BE2C (cell line): ENCODE data around the gene CCT4.
"Not testable (repeated sequence)": the region's sequence is repeated elsewhere in the genome, so short reads cannot be mapped to it uniquely, and the experiment has no call there.

Experiments
- DNase-seq: peaks from one replicate; pipeline ENCODE4 v3.0.0-alpha.2; 2020
- H3K27me3 ChIP-seq: fragments of 250-450 bp; sonication (Bioruptor Pico); 2 replicates; pipeline ENCODE4 v1.5.1; 2020; ENCODE audit warnings: mild to moderate bottlenecking
- H3K36me3 ChIP-seq: fragments of 250-450 bp; sonication (Bioruptor Pico); 2 replicates; pipeline ENCODE4 v1.5.1; 2020; ENCODE audit warnings: mild to moderate bottlenecking
- H3K4me1 ChIP-seq: fragments of 250-450 bp; sonication (Bioruptor Pico); 2 replicates; pipeline ENCODE4 v1.5.1; 2020
- H3K4me3 ChIP-seq: 2 replicates; pipeline ENCODE4 v1.5.1; 2011; ENCODE audit warnings: low read depth, low read length
- H3K9me3 ChIP-seq: fragments of 250-450 bp; sonication (Bioruptor Pico); 2 replicates; pipeline ENCODE4 v1.5.1; 2020
- TF ChIP-seq, protein P1 (sequence below): IDR thresholded peaks from 2 replicates; pipeline ENCODE4 v1.5.1; 2012; ENCODE audit warnings: mild to moderate bottlenecking, low read depth, low read length

The CCT4 gene

DNA sequence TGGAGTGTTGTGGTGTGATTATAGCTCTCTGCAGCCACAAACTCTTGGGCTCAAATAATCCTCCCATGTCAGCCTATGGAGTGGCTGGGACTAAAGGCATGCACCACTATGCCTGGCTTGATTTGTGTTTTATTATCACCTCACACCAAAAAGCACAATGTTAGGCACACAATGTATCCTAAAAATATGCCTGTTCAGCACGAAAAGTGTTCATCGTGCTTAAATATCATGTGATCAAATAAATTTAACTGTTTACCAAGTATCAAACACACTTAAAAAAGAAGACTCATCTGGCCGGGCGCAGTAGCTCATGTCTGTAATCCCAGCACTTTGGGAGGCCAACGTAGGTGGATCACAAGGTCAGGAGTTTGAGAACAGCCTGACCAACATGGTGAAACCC lies 5.6 kb downstream of the CCT4 start:
- Histone ChIP-seq H3K36me3 (peaks cover 35% of the 10 kb centered on the region), H3K4me1 (no peaks in the 10 kb centered on the region), H3K4me3 (no peak overlapping the region), H3K27me3 (no peaks in the 10 kb centered on the region), H3K9me3 (no peaks in the 10 kb centered on the region)
- TF ChIP-seq, protein P1, sequence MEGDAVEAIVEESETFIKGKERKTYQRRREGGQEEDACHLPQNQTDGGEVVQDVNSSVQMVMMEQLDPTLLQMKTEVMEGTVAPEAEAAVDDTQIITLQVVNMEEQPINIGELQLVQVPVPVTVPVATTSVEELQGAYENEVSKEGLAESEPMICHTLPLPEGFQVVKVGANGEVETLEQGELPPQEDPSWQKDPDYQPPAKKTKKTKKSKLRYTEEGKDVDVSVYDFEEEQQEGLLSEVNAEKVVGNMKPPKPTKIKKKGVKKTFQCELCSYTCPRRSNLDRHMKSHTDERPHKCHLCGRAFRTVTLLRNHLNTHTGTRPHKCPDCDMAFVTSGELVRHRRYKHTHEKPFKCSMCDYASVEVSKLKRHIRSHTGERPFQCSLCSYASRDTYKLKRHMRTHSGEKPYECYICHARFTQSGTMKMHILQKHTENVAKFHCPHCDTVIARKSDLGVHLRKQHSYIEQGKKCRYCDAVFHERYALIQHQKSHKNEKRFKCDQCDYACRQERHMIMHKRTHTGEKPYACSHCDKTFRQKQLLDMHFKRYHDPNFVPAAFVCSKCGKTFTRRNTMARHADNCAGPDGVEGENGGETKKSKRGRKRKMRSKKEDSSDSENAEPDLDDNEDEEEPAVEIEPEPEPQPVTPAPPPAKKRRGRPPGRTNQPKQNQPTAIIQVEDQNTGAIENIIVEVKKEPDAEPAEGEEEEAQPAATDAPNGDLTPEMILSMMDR: no peak
- DNase-seq: no peak

DNA sequence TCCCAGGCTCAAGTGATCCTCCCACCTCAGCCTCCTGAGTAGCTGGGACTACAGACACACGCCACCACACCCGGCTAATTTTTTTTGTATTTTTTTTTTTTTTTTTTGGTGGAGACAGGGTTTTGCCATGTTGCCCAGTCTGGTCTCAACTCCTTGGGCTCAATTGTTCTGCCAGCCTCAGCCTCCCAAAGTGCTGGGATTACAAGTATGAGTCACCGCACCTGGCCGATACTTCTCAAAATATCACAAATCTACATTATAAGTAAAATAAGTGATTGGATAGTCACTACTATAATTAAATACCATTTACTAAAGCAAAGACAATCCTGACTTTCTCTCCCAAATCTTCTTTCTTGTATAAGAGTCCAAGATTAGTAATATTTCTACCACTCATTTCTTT lies 9.1 kb downstream of the CCT4 start:
- H3K36me3 ChIP-seq: peaks cover 43% of the 10 kb centered on the region
- not testable (repeated sequence) for H3K4me1 ChIP-seq, H3K9me3 ChIP-seq, DNase-seq, H3K4me3 ChIP-seq, H3K27me3 ChIP-seq

DNA sequence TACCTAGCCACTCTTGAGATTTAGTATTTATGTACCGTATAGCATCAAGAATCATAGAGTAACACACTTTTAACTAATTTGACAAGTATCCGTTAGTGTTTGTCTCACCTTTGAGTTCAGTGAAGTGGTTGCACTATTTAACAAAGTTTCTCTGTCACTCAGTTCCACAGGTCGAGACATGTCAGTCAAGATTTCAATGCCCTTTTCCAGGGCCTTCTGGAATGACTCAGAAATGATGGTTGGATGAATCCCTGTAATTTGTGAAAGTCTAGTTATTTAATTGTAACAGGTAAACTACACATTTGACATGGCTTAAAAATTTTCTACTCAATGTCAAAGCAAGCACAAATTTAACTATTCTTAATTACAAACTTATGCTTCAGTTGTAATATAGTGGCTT lies 9.7 kb downstream of the CCT4 start:
- Histone ChIP-seq H3K4me1 (no peaks in the 10 kb centered on the region), H3K9me3 (no peaks in the 10 kb centered on the region), H3K36me3 (peaks cover 43% of the 10 kb centered on the region), H3K4me3 (no peak overlapping the region), H3K27me3 (no peaks in the 10 kb centered on the region)
- no peak for DNase-seq
- TF ChIP-seq, protein P1: no peak

DNA sequence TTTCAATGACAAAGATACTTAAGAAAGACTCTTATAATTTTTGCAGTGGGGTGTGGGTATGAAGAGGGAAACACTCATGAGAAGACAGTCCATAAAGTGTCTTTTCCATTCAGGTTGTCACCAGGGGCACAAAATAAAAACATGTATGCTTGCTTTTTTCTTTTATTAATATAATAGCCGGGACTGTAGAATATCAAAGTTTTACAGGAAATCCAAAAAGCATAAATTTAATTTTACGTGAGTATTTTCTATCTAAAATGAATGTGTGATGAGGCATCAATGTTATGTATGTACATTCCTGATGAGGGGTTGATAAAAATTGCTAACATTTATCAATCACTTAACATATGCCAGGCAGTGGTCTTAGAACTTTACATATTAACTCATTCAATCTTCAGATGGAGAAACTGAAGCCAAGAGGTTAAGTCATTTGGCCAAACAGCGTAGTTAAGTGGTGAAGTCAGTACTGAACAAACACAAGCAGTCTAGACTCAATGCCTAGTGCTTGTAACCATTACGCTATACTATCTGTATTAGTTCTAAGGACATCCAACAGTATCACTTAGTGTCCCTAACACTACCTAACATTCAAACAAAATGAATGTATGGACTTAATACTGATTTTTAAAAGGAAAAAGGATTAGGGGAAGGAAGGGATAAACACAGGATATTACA lies 10.7 kb downstream of the CCT4 start:
- Histone ChIP-seq H3K27me3 (no peaks in the 10 kb centered on the region), H3K4me1 (no peaks in the 10 kb centered on the region), H3K36me3 (peaks cover 44% of the 10 kb centered on the region), H3K9me3 (no peaks in the 10 kb centered on the region), H3K4me3 (no peak overlapping the region)
- no peak for DNase-seq
- TF ChIP-seq, protein P1: no peak

DNA sequence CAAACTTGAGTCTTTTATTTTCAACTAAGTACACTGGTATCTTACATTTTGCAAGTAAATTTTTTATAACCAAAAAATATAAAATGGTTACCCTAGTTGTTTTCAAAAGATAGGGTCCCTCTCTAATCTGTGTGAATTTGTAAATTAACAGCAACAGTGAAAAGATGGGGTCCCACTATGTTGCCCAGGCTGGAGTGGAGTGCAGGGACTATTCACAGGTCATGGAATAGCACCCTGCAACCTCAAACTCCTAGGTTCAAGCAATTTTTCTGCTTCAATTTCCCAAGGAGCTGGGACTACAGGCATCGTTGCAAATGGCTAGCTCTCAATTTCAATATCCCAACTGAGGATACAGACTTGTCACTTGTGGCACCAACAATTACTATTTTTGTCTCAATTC lies 12.1 kb downstream of the CCT4 start:
- peaks cover 53% of the 10 kb centered on the region for H3K36me3 ChIP-seq
- H3K4me1 ChIP-seq: no peaks in the 10 kb centered on the region
- H3K9me3 ChIP-seq: no peaks in the 10 kb centered on the region
- no peak for DNase-seq
- TF ChIP-seq, protein P1: no peak
- H3K4me3 ChIP-seq: no peak overlapping the region
- no peaks in the 10 kb centered on the region for H3K27me3 ChIP-seq

DNA sequence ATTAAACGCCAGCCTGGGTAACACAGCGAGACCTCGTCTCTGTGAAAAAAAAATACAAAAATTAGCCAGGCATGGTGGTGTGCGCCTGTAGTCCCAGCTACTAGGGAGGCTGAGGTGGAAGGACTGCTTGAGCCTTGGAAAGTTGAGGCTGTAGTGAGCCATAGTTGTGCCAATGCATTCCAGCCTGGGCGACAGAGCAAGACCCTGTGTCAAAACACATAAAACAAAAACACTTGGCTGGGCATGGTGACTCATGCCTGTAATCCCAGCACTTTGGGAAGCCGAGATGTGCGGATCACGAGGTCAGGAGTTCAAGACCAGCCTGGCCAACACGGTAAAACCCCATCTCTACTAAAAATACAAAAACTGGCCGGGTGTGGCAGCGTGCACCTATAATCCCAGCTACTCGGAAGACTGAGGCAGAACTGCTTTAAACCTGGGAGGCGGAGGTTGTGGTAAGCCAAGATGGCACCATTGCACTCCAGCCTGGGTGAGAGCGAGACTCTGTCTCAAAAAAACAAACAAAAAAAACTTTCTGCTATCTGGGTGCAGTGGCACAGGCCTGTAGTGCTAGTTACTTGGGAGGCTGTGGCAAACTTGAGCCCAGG lies 21.9 kb downstream of the CCT4 start:
- not testable (repeated sequence) for H3K4me3 ChIP-seq, DNase-seq, H3K27me3 ChIP-seq, H3K9me3 ChIP-seq, H3K4me1 ChIP-seq
- H3K36me3 ChIP-seq: peaks cover 18% of the 10 kb centered on the region

DNA sequence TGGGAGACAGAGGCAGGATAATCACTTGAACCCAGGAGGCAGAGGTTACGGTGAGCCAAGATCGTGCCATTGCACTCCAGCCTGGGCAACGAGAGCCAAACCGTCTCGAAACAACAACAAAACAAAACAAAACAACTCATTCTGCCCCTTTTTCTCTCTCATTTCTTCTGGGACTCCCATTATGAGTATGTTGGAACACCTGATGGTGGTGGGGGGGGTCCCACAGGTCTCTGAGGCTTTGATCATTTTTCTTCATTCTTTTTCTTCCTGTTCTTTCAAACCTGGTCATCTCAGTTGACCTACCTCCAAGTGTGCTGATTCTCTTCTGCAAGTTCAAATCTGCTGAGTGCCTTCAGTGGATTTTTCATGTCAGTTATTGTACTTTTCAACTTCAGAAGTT lies 26.4 kb downstream of the CCT4 start:
- TF ChIP-seq, protein P1: no peak
- H3K9me3 ChIP-seq: no peaks in the 10 kb centered on the region
- H3K27me3 ChIP-seq: no peaks in the 10 kb centered on the region
- no peak for DNase-seq
- no peaks in the 10 kb centered on the region for H3K4me1 ChIP-seq
- no peaks in the 10 kb centered on the region; the same call in 1 of the 2 replicates for H3K36me3 ChIP-seq
- H3K4me3 ChIP-seq: no peak overlapping the region
